GM21786 (cell line): Measurements from ENCODE around the gene OTX2.

Experiments
- ATAC-seq: cut with Tn5 transposase; IDR thresholded peaks from one replicate; pipeline ENCODE4 v1.9.1; 2021; ENCODE audit not compliant: unreplicated experiment

The OTX2 gene

DNA sequence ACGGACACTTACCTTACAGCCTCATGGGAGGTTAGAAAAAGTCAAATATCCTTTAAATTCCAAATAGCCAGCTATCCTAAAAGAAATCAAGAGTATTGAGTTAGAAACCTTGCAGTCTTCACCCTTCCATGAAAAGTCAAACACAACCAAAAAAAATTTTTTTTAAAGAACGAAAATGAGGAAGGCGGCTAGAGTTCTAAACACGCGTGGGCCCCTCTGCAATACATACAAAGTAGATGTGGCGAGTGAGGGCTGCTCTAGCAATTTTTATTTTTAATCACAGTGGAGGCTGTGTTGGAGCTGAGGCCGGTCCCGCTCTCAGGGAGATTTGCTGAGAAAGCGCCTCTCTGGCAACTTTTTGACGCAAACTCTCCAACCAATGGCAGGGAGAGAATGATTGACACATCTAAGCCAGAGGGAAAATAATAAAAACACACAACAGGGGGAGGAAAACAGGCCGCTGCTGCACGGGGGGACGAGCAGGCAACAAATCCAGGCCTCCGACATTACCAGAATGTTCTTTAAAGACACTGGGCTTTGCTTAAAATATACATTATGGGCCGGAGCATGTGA lies at the start of gene OTX2:
Gene OTX2, minus strand, starts transcription at position 333 of the 573 bp plus-strand sequence. CDS start 5,023 bp downstream, outside the sequence.
- no peak for ATAC-seq

GRCh38 chr14:56858422-56858821 lies 48.1 kb upstream of the OTX2 start:
- ATAC-seq = no peak

GRCh38 chr14:56857216-56857615 lies 46.9 kb upstream of the OTX2 start:
- ATAC-seq = no peak

DNA sequence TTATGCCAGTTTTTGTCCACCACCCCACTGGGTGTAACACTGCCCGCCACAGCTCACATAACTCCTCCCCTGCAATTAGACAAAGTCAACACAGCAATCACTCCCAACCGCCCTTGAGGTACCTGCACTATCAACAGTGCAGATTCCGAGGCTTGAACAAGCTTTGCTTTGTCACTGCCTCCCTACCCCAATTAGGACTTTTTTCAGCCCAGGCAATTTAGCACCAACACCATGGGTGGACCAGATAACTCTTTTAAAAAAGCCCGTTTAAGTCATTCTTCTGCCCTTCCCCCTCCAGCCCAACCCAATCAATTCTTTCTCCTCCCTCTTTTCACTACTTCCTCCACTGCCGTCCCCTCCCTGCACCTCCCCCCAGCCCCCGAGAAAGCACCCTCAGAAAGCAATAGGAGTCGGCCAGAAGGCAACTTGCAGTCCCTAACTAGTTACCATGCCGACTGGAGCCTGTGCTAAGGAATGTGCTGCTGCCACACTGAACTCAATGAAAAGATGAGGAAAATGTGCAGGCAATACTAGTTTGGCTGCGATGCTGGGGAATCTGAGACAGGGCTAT lies 45.7 kb upstream of the OTX2 start:
- ATAC-seq = no peak

GRCh38 chr14:56854325-56854724 lies 44.0 kb upstream of the OTX2 start:
- no peak for ATAC-seq

- no peak for ATAC-seq
Observed at GRCh38 chr14:56846970-56847930, 37.0 kb upstream of the OTX2 start.

DNA sequence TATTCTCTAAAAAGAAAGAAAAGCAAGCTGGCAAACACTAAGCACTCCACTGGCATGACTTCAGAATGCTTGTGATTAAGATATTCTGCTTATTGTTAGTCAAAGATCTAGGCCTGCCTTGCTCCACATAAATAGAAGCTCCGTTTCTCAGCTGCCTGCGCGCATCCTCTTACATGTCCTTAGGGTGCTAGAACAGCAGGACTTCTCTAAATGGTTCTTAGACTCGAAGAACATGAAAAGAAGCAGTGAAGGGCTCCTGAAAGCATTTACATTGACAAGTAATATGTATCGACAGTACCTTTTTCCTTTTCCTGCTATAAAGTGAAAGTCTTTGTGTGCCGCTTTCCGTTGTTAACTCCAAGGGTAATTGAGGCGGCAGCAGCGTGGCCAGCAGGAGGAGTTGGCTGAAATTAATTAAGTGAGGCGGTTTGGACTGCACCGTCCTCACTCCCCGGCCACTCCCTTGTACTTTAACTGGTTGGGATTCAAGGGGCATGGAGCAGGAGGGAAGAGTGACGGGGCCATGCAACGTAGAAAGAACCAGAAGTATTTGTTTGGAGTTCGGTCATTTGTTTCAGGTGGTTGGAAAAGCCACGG lies 34.2 kb upstream of the OTX2 start:
- ATAC-seq = no peak

GRCh38 chr14:56841611-56842010 lies 31.3 kb upstream of the OTX2 start:
- no peak for ATAC-seq

- no peak for ATAC-seq
Observed at GRCh38 chr14:56840221-56840620, 29.9 kb upstream of the OTX2 start.

DNA sequence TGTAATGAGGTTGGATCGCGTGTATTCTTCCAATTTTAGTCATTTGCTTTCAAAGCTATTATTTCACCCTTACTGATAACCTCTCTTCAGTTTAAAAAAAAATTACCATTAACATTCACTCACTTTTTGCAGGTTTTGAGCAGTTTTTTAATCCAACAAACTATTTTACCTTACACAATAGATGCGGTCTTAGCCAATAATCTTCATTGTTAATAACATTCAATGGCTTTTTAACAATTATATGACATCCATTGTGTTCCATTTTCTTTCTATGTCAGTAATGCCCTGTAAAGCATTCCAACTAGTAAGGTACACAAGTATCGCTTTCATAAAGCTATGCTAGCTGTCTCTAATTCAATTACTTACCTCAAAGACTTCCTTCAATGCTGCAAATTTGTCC lies 18.9 kb upstream of the OTX2 start:
- ATAC-seq = no peak

GRCh38 chr14:56826214-56826613 lies 15.9 kb upstream of the OTX2 start:
- no peak for ATAC-seq

- ATAC-seq = no peak
Observed at GRCh38 chr14:56821805-56822610, 11.7 kb upstream of the OTX2 start.

GRCh38 chr14:56821177-56821576 lies 10.9 kb upstream of the OTX2 start:
- no peak for ATAC-seq

GRCh38 chr14:56817396-56817921 lies 7.2 kb upstream of the OTX2 start:
- ATAC-seq = no peak

GRCh38 chr14:56816574-56817391 lies 6.5 kb upstream of the OTX2 start:
- ATAC-seq = no peak

GRCh38 chr14:56815745-56816144 lies 5.5 kb upstream of the OTX2 start:
- no peak for ATAC-seq

DNA sequence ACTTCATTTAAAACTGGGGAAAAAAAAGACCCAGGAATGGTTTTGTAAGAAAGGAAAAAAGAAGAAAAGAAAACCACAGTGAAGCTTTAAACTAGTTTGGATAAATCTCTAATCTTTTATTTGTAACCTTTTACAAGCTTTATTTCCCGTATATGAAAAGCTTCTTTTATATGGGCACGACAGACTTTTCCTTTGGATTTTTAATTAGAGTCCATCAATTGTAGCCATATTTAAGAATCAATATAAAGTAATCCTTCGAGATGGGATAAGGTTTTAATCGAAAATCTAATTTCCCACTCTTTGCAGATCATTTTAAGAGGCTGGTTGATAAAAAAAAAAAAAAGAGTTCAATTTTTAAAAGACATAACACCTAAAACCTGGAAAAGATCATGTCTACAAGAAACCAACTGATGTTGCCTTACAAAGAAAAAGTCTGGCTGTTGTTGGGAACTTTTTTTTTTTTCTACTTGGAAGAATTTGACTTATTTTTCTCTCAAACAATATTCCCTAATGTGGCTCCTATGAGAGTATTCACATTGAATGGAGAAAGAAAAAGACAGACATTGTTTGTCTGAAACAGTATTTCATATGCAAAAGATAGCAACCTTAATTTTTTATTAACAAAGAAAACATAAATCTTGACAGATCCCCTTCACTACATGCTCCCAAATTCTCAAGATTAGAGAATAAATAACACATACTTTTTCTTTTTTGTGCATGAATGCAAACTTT lies 4.9 kb upstream of the OTX2 start:
- ATAC-seq = no peak

DNA sequence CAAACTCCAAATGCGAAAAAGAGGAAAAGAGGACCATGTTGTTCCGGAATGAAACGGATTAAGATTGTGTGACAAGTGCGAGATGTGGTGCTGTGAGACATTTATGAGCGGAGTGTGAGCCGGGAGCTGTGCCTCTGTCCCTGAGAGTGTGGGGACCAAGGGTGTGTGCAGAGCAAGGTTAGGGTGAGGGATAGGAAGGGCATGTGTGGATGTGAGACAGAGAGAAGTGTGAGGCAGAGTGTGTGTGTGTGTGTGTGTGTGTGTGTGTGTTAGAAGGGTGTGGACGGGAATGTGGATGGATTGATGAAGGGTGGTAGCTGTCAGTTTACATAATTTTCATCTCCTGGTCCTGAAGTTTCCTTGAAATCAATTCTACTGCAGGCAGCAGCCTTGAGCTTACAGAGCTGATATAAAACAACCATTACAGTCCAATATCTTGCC lies 4.3 kb upstream of the OTX2 start:
- no peak for ATAC-seq

DNA sequence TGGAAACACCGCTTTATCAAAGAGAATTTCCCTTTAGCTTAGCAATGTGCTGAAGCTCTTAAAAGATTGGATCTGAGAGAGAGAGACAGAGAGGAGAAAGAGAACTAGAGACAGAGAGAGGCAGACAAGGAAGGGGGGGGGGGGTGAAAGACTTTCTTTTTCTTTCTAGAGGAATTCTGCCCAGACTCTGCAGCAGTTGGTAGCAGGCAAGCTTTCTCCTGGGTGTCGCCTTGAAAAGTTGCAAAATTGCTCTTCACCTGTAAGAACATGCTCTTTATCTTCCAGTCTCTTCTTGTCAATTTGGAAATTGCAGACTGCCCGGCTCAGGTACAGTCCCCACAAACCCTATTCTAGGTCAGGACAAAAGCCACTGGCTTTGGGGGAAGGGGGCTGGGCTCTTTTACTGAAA lies 2.9 kb upstream of the OTX2 start:
- ATAC-seq = no peak
